HepG2 (cell line): ENCODE results near the gene PSRC1. TPM values are rescaled to one million over a fixed set of nuclear protein-coding genes. Genes with fewer than 3 reads are reported as not detected.

ENCODE experiments used
- ATAC-seq: fragments of 200-7000 bp; cut with Tn5 transposase; 3 replicates; pipeline ENCODE4 v1.9.1; 2020; ENCODE audit warnings: mild to moderate bottlenecking, moderate library complexity
- BruUV-seq: library from RNA; stranded (reverse); fragments of 400-500 nt; replicated peaks from 2 replicates; lab custom pipeline; 2021; lab: Mats Ljungman, UMichigan
- CTCF ChIA-PET: fragments of 300-600 bp; formaldehyde crosslinking; extraction: SDS; loops from one replicate; lab custom pipeline; 2021; ENCODE audit warnings: low total read pairs, inconsistent platforms, low intra/inter-chr PET ratio; lab: Yijun Ruan, JAX
- POLR2A ChIA-PET: fragments of 350-600 bp; sonication (Branson Sonifier 250); formaldehyde crosslinking; loops from one replicate; lab custom pipeline; 2020; ENCODE audit warnings: antibody characterized with exemption, inconsistent platforms; lab: Yijun Ruan, JAX
- DNase-seq: peaks from one replicate; pipeline ENCODE4 v3.0.0-alpha.2; 2015; ENCODE audit warnings: low spot score
- FAIRE-seq: peaks from 3 replicates; lab custom pipeline; 2011; peaks lifted over from hg19 to GRCh38; lab: Jason Lieb, UNC
- H2AFZ ChIP-seq: one replicate; pipeline ENCODE4 v1.6.1; 2011; ENCODE audit warnings: low read length, inconsistent platforms
- H3K27ac ChIP-seq: fragments of 300-600 bp; 3 replicates; pipeline ENCODE4 v1.8.0; 2011; ENCODE audit warnings: mixed run types, mild to moderate bottlenecking, mixed read lengths, low read length, inconsistent platforms; ENCODE audit not compliant: insufficient read depth; ENCODE audit errors: extremely low read length
- H3K27me3 ChIP-seq, 2 experiments: fragments of 200-600 bp in 1 of 2; 2 replicates in 1 of 2; 3 replicates in 1 of 2; pipeline versions ENCODE4 v1.6.0 to v1.8.0; 2011; ENCODE audit warnings: low read length in 2 of 2, mild to moderate bottlenecking in 2 of 2, moderate library complexity in 2 of 2, inconsistent platforms in 1 of 2; ENCODE audit not compliant: insufficient read depth in 2 of 2, control insufficient read depth in 1 of 2
- H3K36me3 ChIP-seq, 2 experiments: fragments of 200-600 bp in 1 of 2; replicated peaks in 1 of 2; 2 replicates in 1 of 2; 3 replicates in 1 of 2; pipeline versions ENCODE4 v1.5.1 to v1.8.0; 2011; ENCODE audit warnings: low read length in 2 of 2, inconsistent platforms in 1 of 2; ENCODE audit not compliant: insufficient read depth in 2 of 2, control insufficient read depth in 1 of 2
- H3K4me1 ChIP-seq: 2 replicates; pipeline ENCODE4 v1.5.1; 2012; ENCODE audit warnings: low read length, inconsistent platforms; ENCODE audit not compliant: insufficient read depth
- H3K4me2 ChIP-seq: 2 replicates; pipeline ENCODE4 v1.6.0; 2011; ENCODE audit warnings: low read depth, low read length, inconsistent platforms
- H3K4me3 ChIP-seq, 3 experiments: fragments of 200-600 bp in 1 of 3; sonication (generic), shearing (Covaris generic) in 1 of 3; replicated peaks in 1 of 3; 2 replicates each; pipeline ENCODE4 v1.5.1; 2011 to 2016; ENCODE audit warnings: low read length in 3 of 3, inconsistent platforms in 2 of 3, low read depth in 2 of 3, mild to moderate bottlenecking in 2 of 3, control low read depth in 1 of 3, mixed read lengths in 1 of 3; ENCODE audit not compliant: insufficient read depth in 1 of 3
- H3K79me2 ChIP-seq: one replicate; pipeline ENCODE4 v1.6.1; 2011; ENCODE audit warnings: low read length, inconsistent platforms; ENCODE audit not compliant: insufficient read depth
- H3K9ac ChIP-seq: 2 replicates; pipeline ENCODE4 v1.6.0; 2011; ENCODE audit warnings: mild to moderate bottlenecking, low read depth, low read length, inconsistent platforms; ENCODE audit not compliant: insufficient read depth
- H3K9me3 ChIP-seq: 2 replicates; pipeline ENCODE4 v1.5.1; 2012; ENCODE audit warnings: mild to moderate bottlenecking, low read length
- H4K20me1 ChIP-seq: 2 replicates; pipeline ENCODE4 v1.6.0; 2011; ENCODE audit warnings: inconsistent platforms, mild to moderate bottlenecking, low read length, moderate library complexity; ENCODE audit not compliant: insufficient read depth
- AGO2 ChIP-seq: fragments of 200-400 bp; formaldehyde crosslinking; optimal IDR thresholded peaks from 2 replicates; pipeline ENCODE3; 2017; ENCODE audit warnings: mild to moderate bottlenecking, low read depth, low read length, moderate library complexity
- HHEX ChIP-seq: IDR thresholded peaks from 2 replicates; pipeline ENCODE4 v1.6.1; 2016; ENCODE audit warnings: control low read depth
- NCOA1 ChIP-seq: sonication (generic); formaldehyde crosslinking; IDR thresholded peaks from 2 replicates; pipeline ENCODE4 v1.9.0; 2021; ENCODE audit warnings: missing genetic modification reagents
- NR1H2 ChIP-seq: sonication (generic); formaldehyde crosslinking; IDR thresholded peaks from 2 replicates; pipeline ENCODE4 v1.8.1; 2022; ENCODE audit warnings: low read depth, missing genetic modification reagents, borderline replicate concordance
- PAF1 ChIP-seq: IDR thresholded peaks from 2 replicates; pipeline ENCODE4 v1.6.1; 2016; ENCODE audit warnings: missing genetic modification reagents, missing compliant biosample characterization
- PAX8 ChIP-seq: sonication (generic); formaldehyde crosslinking; IDR thresholded peaks from 2 replicates; pipeline ENCODE4 v1.8.0; 2022; ENCODE audit warnings: mild to moderate bottlenecking, missing genetic modification reagents, borderline replicate concordance
- RBM22 ChIP-seq: fragments of 200-400 bp; formaldehyde crosslinking; optimal IDR thresholded peaks from 2 replicates; pipeline ENCODE3; 2017; ENCODE audit warnings: mild to moderate bottlenecking, low read length, moderate library complexity
- RFXANK ChIP-seq: IDR thresholded peaks from 2 replicates; pipeline ENCODE4 v1.6.1; 2016
- SAP130 ChIP-seq: IDR thresholded peaks from 2 replicates; pipeline ENCODE4 v1.6.1; 2016; ENCODE audit warnings: low read depth
- SOX5 ChIP-seq: IDR thresholded peaks from 2 replicates; pipeline ENCODE4 v1.6.1; 2016; ENCODE audit warnings: borderline replicate concordance
- SRF ChIP-seq: IDR thresholded peaks from 2 replicates; pipeline ENCODE4 v1.6.1; 2011; ENCODE audit warnings: mild to moderate bottlenecking, low read depth, low read length, moderate library complexity
- STAG1 ChIP-seq: sonication (generic); formaldehyde crosslinking; IDR thresholded peaks from 2 replicates; pipeline ENCODE4 v1.4.0; 2020; ENCODE audit warnings: missing genetic modification reagents
- TOPORS ChIP-seq: sonication (generic); formaldehyde crosslinking; IDR thresholded peaks from 2 replicates; pipeline ENCODE4 v1.8.0; 2023; ENCODE audit warnings: mild to moderate bottlenecking, missing genetic modification reagents
- TRIM22 ChIP-seq: fragments of 450-650 bp; IDR thresholded peaks from 2 replicates; pipeline ENCODE4 v1.6.1; 2017
- ZFX ChIP-seq: sonication (generic); formaldehyde crosslinking; IDR thresholded peaks from 2 replicates; pipeline ENCODE4 v1.4.0; 2020; ENCODE audit warnings: mild to moderate bottlenecking, low read depth, missing genetic modification reagents, moderate library complexity
- ZNF18 ChIP-seq: sonication (generic); formaldehyde crosslinking; IDR thresholded peaks from 2 replicates; pipeline ENCODE4 v1.8.0; 2022; ENCODE audit warnings: mild to moderate bottlenecking, missing genetic modification reagents; ENCODE audit not compliant: insufficient replicate concordance
- ZNF225 ChIP-seq: sonication (generic); formaldehyde crosslinking; IDR thresholded peaks from 2 replicates; pipeline ENCODE4 v1.4.0; 2020; ENCODE audit warnings: mild to moderate bottlenecking, missing genetic modification reagents
- ZNF274 ChIP-seq: sonication (generic); formaldehyde crosslinking; IDR thresholded peaks from 2 replicates; pipeline ENCODE4 v1.5.1; 2020; ENCODE audit warnings: mild to moderate bottlenecking, missing genetic modification reagents
- ZNF777 ChIP-seq: sonication (generic); formaldehyde crosslinking; IDR thresholded peaks from 2 replicates; pipeline ENCODE4 v1.4.0; 2020; ENCODE audit warnings: missing genetic modification reagents
- ZNF790 ChIP-seq: sonication (generic); formaldehyde crosslinking; IDR thresholded peaks from 2 replicates; pipeline ENCODE4 v1.8.0; 2022; ENCODE audit warnings: missing genetic modification reagents, mild to moderate bottlenecking, borderline replicate concordance
- ZSCAN29 ChIP-seq: sonication (generic); formaldehyde crosslinking; conservative IDR thresholded peaks from 2 replicates; pipeline ENCODE4 v1.4.0; 2020; ENCODE audit warnings: mild to moderate bottlenecking, missing genetic modification reagents
- WGBS: methylation state at CpG from one replicate; pipeline ENCODE4 v1.1.6; 2017; ENCODE audit warnings: low lambda C conversion rate; 5-methylcytosine and 5-hydroxymethylcytosine counted together
- in situ Hi-C: cut with HindIII; loops from 2 replicates; pipeline ENCODE4 v1.10.0; 2017; ENCODE audit warnings: low pct_unique_long_range_greater_than_20kb; ENCODE audit not compliant: extremely low pct_ligation_motif_present
- intact Hi-C: fragments of 100-400 bp; cut with micrococcal nuclease; formaldehyde crosslinking; loops from one replicate; pipeline ENCODE4 v1.10.0; 2022; ENCODE audit not compliant: unreplicated experiment
- polyA plus RNA-seq, 8 experiments: library from polyadenylated mRNA; depleted of rRNA in 3 of 8; stranded (reverse) in 7 of 8; unstranded in 1 of 8; fragments of >200 nt; fragmentation: Illumina TruSeq in 4 of 8; extraction: Trizol in 4 of 8; gene quantifications; 2 replicates each; pipeline versions ENCODE4 v1.2.1 to v1.2.3, GENCODE V29; 2011 to 2016; ENCODE audit warnings: low read depth in 4 of 8, missing spikeins in 1 of 8, mixed read lengths in 1 of 8; ENCODE audit not compliant: insufficient read depth in 1 of 8
- total RNA-seq, 5 experiments: library from RNA; depleted of rRNA; stranded (reverse); fragments of >200 nt; fragmentation: Illumina TruSeq; extraction: Trizol; gene quantifications; 2 replicates each; pipeline ENCODE4 v1.2.3, GENCODE V29; 2016; ENCODE audit warnings: low read depth in 1 of 5

PSRC1 gene
- total and polyA plus RNA-seq, 2 of the 13 experiments (the other 11 are each of a cell fraction or from before 2014, with no cell fraction given) = 28.6 to 30.3 TPM

- no peak for TF ChIP-seq PAX8
- TF ChIP-seq AGO2 = peak; percentile 95
- TF ChIP-seq TOPORS = no peak
Observed at GRCh38 chr1:109240158-109241152, 42.5 kb downstream of the PSRC1 start (continued).

- ATAC-seq = peak; percentile 94
- H4K20me1 ChIP-seq = no peaks in the 10 kb centered on the region; the same call in 1 of the 2 replicates
- H3K9me3 ChIP-seq = no peaks in the 10 kb centered on the region
- H3K4me1 ChIP-seq = peaks cover 38% of the 10 kb centered on the region
- intact Hi-C loops = loop anchor here (1.0 to 5.0 kb wide), 2 partner anchors 24 to 37 kb away; no protein-coding TSS in a partner anchor
- ChIA-PET CTCF (interaction anchor here (0.7 to 2.1 kb wide), 2 partner anchors 24 to 160 kb away, joined by 4 to 13 read pairs; no protein-coding TSS in a partner anchor), POLR2A (interaction anchor here (0.6 to 2.7 kb wide), 11 partner anchors 8 to 244 kb away, joined by 3 to 13 read pairs (median 4); partner anchors contain the start of genes ATXN7L2, CELSR2, SARS1 and SORT1)
- H3K27me3 ChIP-seq = 0 out of 5 replicates have a peak, but pooled peaks cover 0 to 3% of the 10 kb centered on the region in 2 experiments
- no peak overlapping the region for H3K4me3 ChIP-seq
- FAIRE-seq = peak; percentile 67
- H3K36me3 ChIP-seq = peaks cover 18 to 47% of the 10 kb centered on the region in 2 experiments
- in situ Hi-C loops = no loop called here
- no peak overlapping the region for H3K4me2 ChIP-seq
- no peak overlapping the region for H2AFZ ChIP-seq
- DNase-seq = peak; percentile 66
- 64% methylated on average over 4 of the region's 6 CpGs for WGBS
- H3K9ac ChIP-seq = no peak overlapping the region
- H3K79me2 ChIP-seq = no peaks in the 10 kb centered on the region
- peak overlapping the region; percentile 20 for H3K27ac ChIP-seq
- no TSS peak for BruUV-seq
- TF ChIP-seq ZNF225 (CRISPR knock-in tag) (no peak), STAG1 (peak; percentile 64), SAP130 (peak; percentile 31; the same call in 1 of the 2 replicates), SOX5 (CRISPR knock-in tag) (no peak; the same call in 1 of the 2 replicates), HHEX (no peak), ZNF18 (no peak), RFXANK (no peak), PAF1 (CRISPR knock-in tag) (peak; percentile 89), ZFX (no peak), SRF (no peak), NCOA1 (no peak), ZSCAN29 (CRISPR knock-in tag) (no peak), ZNF777 (CRISPR knock-in tag) (no peak), ZNF274 (CRISPR knock-in tag) (no peak), ZNF790 (CRISPR knock-in tag) (no peak), NR1H2 (CRISPR knock-in tag) (no peak), RBM22 (peak; percentile 66), TRIM22 (no peak)
Observed at GRCh38 chr1:109239409-109240068, 43.4 kb downstream of the PSRC1 start.
